HG02938 (cell line): Measurements from ENCODE around the gene MYO3B.

Experiments
- ATAC-seq: cut with Tn5 transposase; IDR thresholded peaks from one replicate; pipeline ENCODE4 v1.9.1; 2021; ENCODE audit warnings: mild to moderate bottlenecking, moderate library complexity; ENCODE audit not compliant: unreplicated experiment

The MYO3B gene

GRCh38 chr2:170298115-170298514, 120.2 kb downstream of the MYO3B start:
- peak; percentile 85 for ATAC-seq

DNA sequence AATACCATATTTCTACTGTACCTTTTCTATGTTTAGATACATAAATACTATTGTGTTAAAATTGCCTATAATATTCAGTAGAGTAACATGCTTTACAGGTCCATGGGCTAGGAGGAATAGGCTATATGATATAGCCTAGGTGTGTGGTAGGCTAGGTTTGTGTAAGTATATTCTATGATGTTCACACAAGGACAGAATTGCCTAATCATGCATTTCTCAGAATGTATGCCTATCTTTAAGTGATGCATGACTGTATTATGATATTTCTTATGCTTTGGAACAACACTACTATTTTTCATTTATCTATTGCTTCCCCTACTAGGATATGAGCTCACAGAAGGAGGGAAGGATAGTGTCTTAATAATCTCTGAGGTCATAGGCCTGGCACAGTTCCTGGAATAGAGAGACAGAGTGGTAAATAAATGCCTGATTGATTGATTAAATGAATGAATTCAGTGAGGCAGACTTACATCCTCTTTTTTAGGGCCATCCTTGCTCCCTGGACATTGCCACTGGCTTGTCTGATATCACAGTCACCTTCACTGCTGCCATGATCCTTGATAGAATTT, 121.0 kb downstream of the MYO3B start:
- no peak for ATAC-seq

DNA sequence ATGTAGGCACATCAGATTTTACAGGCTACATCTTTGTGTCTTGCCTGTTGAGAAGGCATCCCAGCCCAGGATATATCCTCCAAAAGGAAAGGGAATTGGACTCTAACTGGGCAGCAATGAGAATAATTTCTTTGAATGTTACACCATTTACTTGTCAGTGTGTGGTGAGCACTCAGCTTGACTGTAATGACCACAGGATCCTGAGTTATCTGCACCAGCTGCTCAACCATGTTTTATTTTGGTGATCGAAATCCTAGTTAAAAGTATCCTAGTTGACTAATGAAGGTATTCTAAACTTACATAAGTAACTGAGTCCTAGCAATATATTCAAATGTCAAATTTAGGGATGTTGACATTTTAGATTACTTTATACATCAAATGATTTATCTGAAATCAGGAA, 123.0 kb downstream of the MYO3B start:
- ATAC-seq: no peak

GRCh38 chr2:170301626-170302025, 123.7 kb downstream of the MYO3B start:
- no peak for ATAC-seq

DNA sequence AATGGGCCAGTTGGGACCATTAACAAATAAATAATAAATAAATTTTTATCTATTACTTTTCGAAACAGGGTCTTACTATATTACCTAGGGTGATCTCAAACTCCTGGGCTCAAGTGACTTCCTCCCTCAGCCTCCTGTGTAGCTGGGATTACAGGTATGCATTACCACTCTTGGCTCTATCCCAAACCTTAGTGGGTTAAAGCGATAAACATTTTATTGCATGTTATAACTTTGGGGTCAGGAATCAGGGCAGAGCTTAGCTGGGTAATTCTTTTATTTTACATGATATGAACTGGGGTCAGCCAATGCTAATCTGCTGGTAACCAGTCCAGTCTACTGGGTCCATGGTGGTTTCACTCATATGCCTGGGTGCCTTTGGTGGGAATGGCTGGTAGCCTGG, 127.8 kb downstream of the MYO3B start:
- ATAC-seq: no peak

GRCh38 chr2:170306293-170306873, 128.4 kb downstream of the MYO3B start:
- no peak for ATAC-seq

- ATAC-seq: no peak
Measured at GRCh38 chr2:170307052-170307451, 129.1 kb downstream of the MYO3B start.

GRCh38 chr2:170307555-170308351, 129.8 kb downstream of the MYO3B start:
- ATAC-seq: no peak

DNA sequence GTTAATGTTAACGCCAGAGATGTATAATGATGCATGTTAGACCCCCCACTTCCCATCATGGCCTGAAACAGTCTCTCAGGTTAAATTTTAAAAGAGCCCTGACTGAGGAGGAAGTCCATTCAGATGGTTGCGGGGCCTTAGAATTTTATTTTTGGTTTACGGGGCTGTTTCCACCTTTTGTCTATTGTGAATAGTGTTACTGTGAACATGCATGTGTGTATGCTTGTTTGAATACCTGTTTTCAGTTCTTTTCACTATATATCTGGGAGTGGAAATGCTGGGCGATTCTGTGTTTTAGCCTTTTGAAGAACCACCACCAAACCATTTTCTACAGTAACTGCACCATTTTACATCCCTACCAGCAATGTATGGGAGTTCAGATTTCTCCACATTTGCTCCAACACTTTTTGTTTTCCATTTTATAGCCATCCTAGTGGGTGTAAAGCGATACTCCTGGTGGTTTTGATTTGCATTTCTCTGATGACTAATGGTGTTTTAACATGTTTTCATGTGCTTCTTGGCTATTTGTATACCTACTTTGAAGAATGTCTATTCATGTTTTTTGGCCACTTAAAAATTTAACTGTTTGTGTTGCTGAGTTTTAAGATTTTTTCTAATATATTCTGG, 133.0 kb downstream of the MYO3B start:
- no peak for ATAC-seq

DNA sequence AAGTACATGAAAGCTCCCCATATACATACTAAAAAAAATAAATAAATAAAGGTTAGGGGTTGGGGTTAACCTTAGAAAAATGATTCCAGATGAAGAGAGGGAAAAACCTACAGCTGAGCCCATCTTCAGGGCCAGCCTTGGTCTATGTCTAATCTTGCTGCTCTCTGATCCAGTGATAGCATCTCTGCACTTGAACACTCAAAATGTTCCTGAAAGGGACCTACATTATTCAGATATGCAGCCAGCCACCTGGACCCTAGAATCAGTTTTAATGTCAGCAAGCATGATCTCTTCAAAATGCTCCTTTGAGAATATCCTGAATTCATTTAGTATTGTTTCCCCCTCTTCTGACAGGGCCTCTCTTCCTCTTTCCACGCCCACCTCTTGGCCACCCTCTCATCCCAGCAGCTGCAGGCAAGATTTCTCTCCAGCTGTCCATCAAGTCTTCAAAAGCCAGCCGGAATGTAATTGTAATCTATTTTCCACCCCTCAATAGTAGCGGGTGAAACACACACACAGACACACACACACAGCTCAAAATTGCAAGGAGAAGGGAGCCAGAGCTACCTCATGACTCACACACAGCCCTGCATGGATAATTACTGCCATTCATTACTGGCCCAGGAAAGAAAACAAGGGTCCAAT, 135.5 kb downstream of the MYO3B start:
- no peak for ATAC-seq

DNA sequence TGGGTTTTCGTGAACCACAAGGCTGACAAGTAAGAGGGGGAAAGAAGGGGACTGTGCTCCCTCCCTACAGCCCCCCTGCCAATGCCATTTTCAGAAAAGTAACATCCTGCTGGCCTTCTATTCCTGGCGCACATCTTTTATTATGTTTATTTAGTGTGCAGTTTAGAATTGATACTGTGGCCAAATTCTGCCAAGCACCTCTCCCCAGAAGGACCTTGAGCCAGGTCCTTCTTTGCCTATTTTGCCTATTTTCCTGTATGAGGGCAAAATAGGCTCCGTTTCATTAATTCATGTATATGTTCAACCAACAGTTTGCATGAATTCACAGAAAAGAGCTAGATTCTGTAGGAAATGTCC, 136.0 kb downstream of the MYO3B start:
- ATAC-seq: no peak

DNA sequence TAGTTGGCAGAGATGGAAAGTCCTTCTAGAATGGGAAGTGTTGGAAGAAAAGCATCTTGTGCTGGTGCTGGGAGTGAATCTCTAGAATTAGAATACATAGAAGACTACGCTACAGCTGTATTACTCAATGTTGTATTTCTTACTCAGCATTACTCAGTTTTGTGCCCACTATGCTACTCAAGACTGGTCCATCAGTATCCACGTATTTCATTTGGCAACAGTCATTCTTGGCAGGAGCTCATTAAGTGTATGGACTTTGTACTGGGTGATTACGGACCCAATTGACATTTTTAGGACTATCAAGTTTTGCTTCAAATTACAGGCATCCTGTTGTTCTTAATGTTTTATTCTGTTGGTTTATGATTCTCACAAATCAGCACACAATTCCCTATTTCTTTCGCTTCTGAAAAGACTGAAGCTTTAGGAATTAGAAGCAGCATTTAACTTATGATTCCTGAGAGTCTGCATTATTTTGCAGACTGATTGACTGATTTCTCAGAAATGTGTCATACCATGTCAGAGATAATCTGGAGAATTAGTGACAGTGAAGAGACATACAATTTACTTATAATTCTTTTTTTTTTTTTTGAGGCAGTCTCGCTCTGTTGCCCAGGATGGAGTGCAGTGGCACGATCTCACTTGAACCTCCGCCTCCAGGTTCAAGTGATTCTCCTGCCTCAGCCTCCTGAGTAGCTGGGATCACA, 136.9 kb downstream of the MYO3B start:
- no peak for ATAC-seq

- no peak for ATAC-seq
Measured at GRCh38 chr2:170320948-170321347, 143.0 kb downstream of the MYO3B start.

DNA sequence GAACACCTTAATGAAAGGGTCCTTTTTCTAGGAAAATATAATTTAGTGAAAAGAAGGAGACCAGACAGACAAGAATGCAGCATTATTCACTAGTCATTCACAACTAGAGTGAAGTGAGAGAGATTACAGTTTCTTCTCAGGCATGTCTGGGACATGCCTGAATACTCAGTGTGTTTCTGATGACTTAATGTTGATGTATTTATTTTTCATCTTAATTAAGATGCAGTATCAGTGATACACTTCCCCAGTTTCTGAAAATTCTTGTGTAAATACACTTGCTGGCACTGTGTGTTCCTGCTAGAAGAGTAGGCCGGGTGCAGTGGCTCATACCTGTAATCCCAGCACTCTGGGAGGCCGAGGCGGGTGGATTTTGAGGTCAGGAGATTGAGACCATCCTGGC, 143.6 kb downstream of the MYO3B start:
- no peak for ATAC-seq

DNA sequence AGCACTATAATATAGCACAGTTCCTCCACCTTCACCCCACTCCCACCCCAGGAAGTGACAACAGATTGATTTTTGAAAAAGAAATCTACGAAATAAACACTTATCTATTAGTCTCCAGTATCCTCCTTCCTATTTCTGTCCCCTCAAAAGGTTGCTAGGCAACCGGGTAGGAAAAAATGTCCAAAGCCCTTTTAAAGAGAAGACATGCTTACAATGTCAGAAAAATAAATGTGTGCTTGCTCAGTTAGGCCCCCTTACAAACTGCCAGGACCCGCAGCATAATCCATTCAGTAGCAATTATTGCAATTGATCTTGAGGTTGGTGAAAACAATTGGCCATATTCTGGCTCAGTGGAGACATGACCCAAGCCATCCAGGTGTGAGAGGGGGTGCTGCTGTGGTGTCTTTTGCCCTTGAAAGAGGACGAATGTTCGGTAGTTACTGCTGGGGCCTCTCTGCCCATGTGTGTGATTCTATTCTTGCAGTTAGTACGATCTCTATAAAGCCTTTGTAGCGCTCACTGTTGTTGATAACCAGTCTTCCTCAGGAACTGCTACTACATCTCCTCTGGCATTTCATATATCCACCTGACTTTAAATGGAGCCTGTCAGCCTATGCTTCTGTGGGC, 144.3 kb downstream of the MYO3B start:
- ATAC-seq: no peak

DNA sequence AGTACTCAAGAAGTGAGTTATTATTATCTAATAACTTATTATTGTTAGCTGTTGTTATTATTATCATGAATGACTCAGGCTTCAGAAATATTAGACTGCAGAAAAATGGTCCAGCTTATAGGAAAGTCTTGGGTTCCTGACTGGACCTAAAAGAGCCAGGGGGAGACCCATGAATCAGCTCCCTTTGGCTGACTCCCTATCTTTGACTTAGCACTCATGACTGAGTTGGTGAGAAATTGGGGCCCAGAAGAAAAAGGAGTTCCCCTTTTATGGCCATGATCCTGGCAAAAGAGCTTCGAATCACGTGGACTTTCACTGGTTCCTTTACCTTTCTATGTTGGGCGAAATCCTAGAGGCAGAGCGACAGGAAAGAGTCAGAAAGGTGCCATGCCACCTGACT, 145.8 kb downstream of the MYO3B start:
- no peak for ATAC-seq

- no peak for ATAC-seq
Measured at GRCh38 chr2:170324640-170325046, 146.7 kb downstream of the MYO3B start.

- ATAC-seq: no peak
Measured at GRCh38 chr2:170330881-170331280, 152.9 kb downstream of the MYO3B start.

GRCh38 chr2:170332676-170333402, 154.9 kb downstream of the MYO3B start:
- ATAC-seq: no peak

DNA sequence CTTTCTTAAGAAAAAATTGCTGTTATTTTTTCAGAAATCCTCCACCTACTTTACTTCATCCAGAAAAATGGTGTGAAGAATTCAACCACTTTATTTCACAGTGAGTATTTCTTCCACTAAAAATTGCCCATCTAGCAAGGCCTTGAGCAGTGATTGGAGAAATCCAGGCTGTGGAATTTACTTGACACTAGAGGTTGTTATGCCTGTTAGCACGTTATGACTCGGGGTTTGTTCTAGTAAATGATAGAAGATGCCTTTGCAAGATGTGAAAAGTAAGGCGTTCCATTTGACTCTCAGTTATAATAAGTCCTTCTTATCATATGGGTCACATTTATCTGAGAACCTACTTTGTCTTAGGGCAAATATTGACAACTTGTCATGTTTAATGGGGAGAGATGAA, 157.4 kb downstream of the MYO3B start:
- ATAC-seq: no peak
